HG02610 (cell line): ENCODE data around the gene GNAL.
"Not testable (repeated sequence)": the region's sequence is repeated elsewhere in the genome, so short reads cannot be mapped to it uniquely, and the experiment has no call there.

Experiments used
- ATAC-seq: cut with Tn5 transposase; IDR thresholded peaks from one replicate; pipeline ENCODE4 v1.9.1; 2021; ENCODE audit warnings: mild to moderate bottlenecking, moderate library complexity; ENCODE audit not compliant: unreplicated experiment

The GNAL gene

GRCh38 chr18:11844436-11844835 is 155.4 kb downstream of the GNAL start:
- no peak for ATAC-seq

GRCh38 chr18:11845654-11846053 is 156.6 kb downstream of the GNAL start:
- ATAC-seq, result no peak

- no peak for ATAC-seq
Measured at GRCh38 chr18:11847811-11848210, 158.7 kb downstream of the GNAL start.

GRCh38 chr18:11849279-11849678 is 160.2 kb downstream of the GNAL start:
- ATAC-seq, result no peak

- no peak for ATAC-seq
Measured at GRCh38 chr18:11849841-11850634, 161.0 kb downstream of the GNAL start.

- ATAC-seq, result peak; percentile 37
Measured at GRCh38 chr18:11850821-11851145, 161.7 kb downstream of the GNAL start.

- peak; percentile 96 for ATAC-seq
Measured at GRCh38 chr18:11851146-11851805, 162.2 kb downstream of the GNAL start, which contains the start of gene CHMP1B. CHMP1B (plus strand) TSS chr18:11851413; CDS start chr18:11851512, 99 bp downstream.

GRCh38 chr18:11851806-11852337 is 162.8 kb downstream of the GNAL start:
- no peak for ATAC-seq

GRCh38 chr18:11854554-11854953 is 165.5 kb downstream of the GNAL start:
- ATAC-seq, result not testable (repeated sequence)

GRCh38 chr18:11857177-11857887 is 168.3 kb downstream of the GNAL start:
- ATAC-seq, result no peak

GRCh38 chr18:11859282-11859830 is 170.3 kb downstream of the GNAL start:
- ATAC-seq, result no peak

GRCh38 chr18:11859903-11860407 is 170.9 kb downstream of the GNAL start:
- no peak for ATAC-seq

- no peak for ATAC-seq
Measured at GRCh38 chr18:11860594-11861450, 171.8 kb downstream of the GNAL start.

GRCh38 chr18:11861583-11862288 is 172.7 kb downstream of the GNAL start:
- no peak for ATAC-seq

GRCh38 chr18:11862468-11863137 is 173.5 kb downstream of the GNAL start:
- no peak for ATAC-seq

GRCh38 chr18:11864471-11864870 is 175.4 kb downstream of the GNAL start:
- no peak for ATAC-seq

GRCh38 chr18:11865071-11865470 is 176.0 kb downstream of the GNAL start:
- ATAC-seq, result no peak

- no peak for ATAC-seq
Measured at GRCh38 chr18:11866329-11866728, 177.3 kb downstream of the GNAL start.

GRCh38 chr18:11866764-11867163 is 177.7 kb downstream of the GNAL start:
- ATAC-seq, result no peak
